ENCODE results near the gene CNTNAP2. TPM values are rescaled to one million over a fixed set of nuclear protein-coding genes. Genes with fewer than 3 reads are reported as not detected.

CNTNAP2 gene
- total and polyA plus RNA-seq, 2 of the 4 experiments (the other 2 are of a cell fraction) = not detected

- Histone ChIP-seq H2BK120ac (ENCODE audit: low read depth, low read length) (no peak overlapping the region), H3K14ac (replicated peaks; ENCODE audit: low read depth, low read length) (no peak overlapping the region), H2AK5ac (ENCODE audit: low read depth, low read length) (no peak overlapping the region), H3K79me1 (ENCODE audit: low read depth in 1 of 2, low read length in 2 of 2) (no peaks in the 10 kb centered on the region), H3K4ac (ENCODE audit: low read depth, low read length) (no peak overlapping the region), H3K9ac (ENCODE audit: low read depth, low read length) (no peak overlapping the region), H2AFZ (replicated peaks; ENCODE audit: low read length, poor library complexity) (no peak overlapping the region), H3K9me1 (ENCODE audit: insufficient read depth, low read length) (no peaks in the 10 kb centered on the region), H2AK9ac (replicated peaks; ENCODE audit: low read depth, low read length, poor library complexity) (no peak overlapping the region), H3K18ac (ENCODE audit: low read depth, low read length) (no peak overlapping the region), H4K91ac (ENCODE audit: insufficient read depth, low read depth, low read length) (no peak overlapping the region), H4K8ac (ENCODE audit: low read depth in 2 of 2, low read length in 2 of 2) (no peak overlapping the region), H3K4me2 (ENCODE audit: low read depth, low read length) (no peak overlapping the region), H3K27ac (ENCODE audit: insufficient read depth, low read length) (no peak overlapping the region), H4K20me1 (ENCODE audit: insufficient read depth, low read length) (no peaks in the 10 kb centered on the region), H3K23ac (ENCODE audit: low read depth, low read length) (no peak overlapping the region), H3K4me1 (ENCODE audit: control insufficient read depth, insufficient read depth, low read length) (no peaks in the 10 kb centered on the region), H3K27me3 (ENCODE audit: control insufficient read depth, insufficient read depth, low read length) (no peaks in the 10 kb centered on the region), H3K9me3 (ENCODE audit: control insufficient read depth, insufficient read depth, low read length) (peaks cover 11% of the 10 kb centered on the region), H4K5ac (ENCODE audit: low read depth, low read length) (no peak overlapping the region), H2BK20ac (ENCODE audit: low read depth, low read length) (no peak overlapping the region), H3K36me3 (ENCODE audit: control insufficient read depth, insufficient read depth, low read length) (no peaks in the 10 kb centered on the region), H3K4me3 (ENCODE audit: insufficient read depth, low read depth, low read length) (no peak overlapping the region), H2BK5ac (ENCODE audit: low read depth, low read length, poor library complexity, severe bottlenecking) (no peak overlapping the region), H3K56ac (ENCODE audit: extremely low read depth, insufficient read depth, low read length) (no peak overlapping the region), H2BK15ac (ENCODE audit: low read depth, low read length) (no peak overlapping the region)
- POLR2A ChIA-PET (ENCODE audit: unreplicated experiment) = no interaction called here
- no CpG with 5 or more reads among the region's 2 CpGs for WGBS, 2 experiments (ENCODE audit: extremely low coverage in 2 of 2, insufficient read length in 1 of 2)
- dilution Hi-C loops (cut with HindIII; ENCODE audit: low sequenced_read_pairs, unreplicated experiment) = no loop called here
- TF ChIP-seq BHLHE40 (IDR thresholded peaks at IDR 0.05; ENCODE audit: low read depth, low read length) (no peak), CTCF (conservative IDR thresholded peaks at IDR 0.05; ENCODE audit: low read depth, low read length) (no peak), MXI1 (IDR thresholded peaks at IDR 0.05; ENCODE audit: borderline replicate concordance, low read depth, low read length) (no peak), RCOR1 (IDR thresholded peaks at IDR 0.05; ENCODE audit: insufficient replicate concordance, low read length) (no peak), ELK1 (IDR thresholded peaks at IDR 0.05; ENCODE audit: borderline replicate concordance, low read depth, low read length) (no peak), CEBPB (IDR thresholded peaks at IDR 0.05; ENCODE audit: low read depth, low read length) (no peak), CHD1 (IDR thresholded peaks at IDR 0.05; ENCODE audit: low read depth, low read length) (no peak), USF2 (IDR thresholded peaks at IDR 0.05; ENCODE audit: low read depth, low read length) (no peak), SMC3 (IDR thresholded peaks at IDR 0.05; ENCODE audit: low read depth, low read length) (no peak), MAZ (IDR thresholded peaks at IDR 0.05; ENCODE audit: borderline replicate concordance, low read depth, low read length) (no peak), RFX5 (IDR thresholded peaks at IDR 0.05; ENCODE audit: low read depth, low read length) (no peak), NFE2L2 (IDR thresholded peaks at IDR 0.05; ENCODE audit: low read depth, low read length) (no peak), POLR2A (IDR thresholded peaks at IDR 0.05; ENCODE audit: low read depth, low read length) (no peak), FOS (IDR thresholded peaks at IDR 0.05; ENCODE audit: low read depth, low read length) (no peak), MAFK (IDR thresholded peaks at IDR 0.05; ENCODE audit: low read depth, low read length) (no peak), RAD21 (IDR thresholded peaks at IDR 0.05; ENCODE audit: low read length) (no peak)
- CTCF ChIA-PET = no interaction called here
- BruUV-seq (replicated peaks) = no TSS peak
- DNase-seq = no peak
- intact Hi-C loops (cut with micrococcal nuclease) = no loop called here
- in situ Hi-C loops (cut with MboI; ENCODE audit: low sequenced_read_pairs) = no loop called here
- ATAC-seq (ENCODE audit: low read depth) = no peak
Observed at GRCh38 chr7:146314962-146315361, 198.4 kb downstream of the CNTNAP2 start.
